HG02588 (cell line): Measurements from ENCODE around the gene RIBC1.
"Not testable (repeated sequence)": the region's sequence is repeated elsewhere in the genome, so short reads cannot be mapped to it uniquely, and the experiment has no call there.

Source experiments
- ATAC-seq: cut with Tn5 transposase; IDR thresholded peaks from one replicate; pipeline ENCODE4 v1.9.1; 2021; ENCODE audit warnings: mild to moderate bottlenecking, moderate library complexity; ENCODE audit not compliant: unreplicated experiment

The RIBC1 gene

GRCh38 chrX:53435997-53436396 is 13.3 kb downstream of the RIBC1 start:
- peak; percentile 58 for ATAC-seq

GRCh38 chrX:53437206-53437605 is 14.5 kb downstream of the RIBC1 start:
- ATAC-seq: no peak

DNA sequence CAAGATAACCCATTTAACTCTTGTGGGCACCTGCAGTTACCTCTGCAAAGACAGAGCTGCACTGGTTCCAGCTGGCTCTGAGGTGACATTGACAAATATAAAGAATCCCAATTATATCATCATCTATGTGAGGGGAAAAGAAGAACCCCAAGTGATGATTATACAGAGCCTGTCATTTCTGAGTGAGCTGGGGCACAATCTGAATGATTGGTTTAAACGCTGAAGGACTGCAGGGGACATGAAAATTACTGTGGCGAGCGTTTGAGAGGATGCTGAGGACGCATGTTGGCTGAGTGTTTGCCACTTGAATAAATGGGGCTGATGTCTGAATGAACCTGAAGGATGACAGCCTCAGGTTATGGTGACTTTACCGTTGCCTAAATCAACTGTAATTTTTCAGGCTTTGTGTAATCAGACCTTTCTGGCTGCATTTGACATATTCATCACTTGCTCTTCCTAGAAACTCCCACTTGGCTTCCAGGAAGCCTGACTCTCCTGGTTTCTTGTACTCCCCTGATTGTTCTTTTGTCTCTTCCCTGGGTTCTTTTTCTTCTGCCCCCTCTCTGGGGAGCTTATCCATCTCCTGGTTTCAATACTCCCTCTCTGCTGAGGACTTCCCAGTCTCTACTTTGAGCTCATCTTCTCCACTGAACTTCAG is 15.6 kb downstream of the RIBC1 start:
- no peak for ATAC-seq

DNA sequence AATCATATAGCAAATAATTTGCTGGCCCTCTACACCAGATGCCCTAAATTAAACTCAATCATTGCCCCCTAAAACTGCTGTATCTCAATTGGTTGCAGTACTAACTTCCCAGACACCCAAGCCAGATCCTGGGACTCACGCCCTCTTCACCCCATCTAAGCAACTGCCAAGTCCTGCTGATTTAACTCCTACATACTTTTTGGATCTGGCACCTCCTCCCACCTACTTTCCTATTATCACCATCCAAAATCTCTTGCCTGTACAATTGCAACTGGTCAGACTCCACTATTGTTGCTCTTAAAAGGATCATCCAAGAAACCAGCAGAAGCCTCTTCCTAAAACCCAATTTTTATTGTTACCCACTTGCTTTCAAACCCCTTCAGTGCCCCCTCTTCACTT is 16.2 kb downstream of the RIBC1 start:
- ATAC-seq: no peak

GRCh38 chrX:53440101-53440500 is 17.4 kb downstream of the RIBC1 start:
- ATAC-seq: no peak

- no peak for ATAC-seq
Measured at GRCh38 chrX:53440621-53441517, 18.2 kb downstream of the RIBC1 start.

DNA sequence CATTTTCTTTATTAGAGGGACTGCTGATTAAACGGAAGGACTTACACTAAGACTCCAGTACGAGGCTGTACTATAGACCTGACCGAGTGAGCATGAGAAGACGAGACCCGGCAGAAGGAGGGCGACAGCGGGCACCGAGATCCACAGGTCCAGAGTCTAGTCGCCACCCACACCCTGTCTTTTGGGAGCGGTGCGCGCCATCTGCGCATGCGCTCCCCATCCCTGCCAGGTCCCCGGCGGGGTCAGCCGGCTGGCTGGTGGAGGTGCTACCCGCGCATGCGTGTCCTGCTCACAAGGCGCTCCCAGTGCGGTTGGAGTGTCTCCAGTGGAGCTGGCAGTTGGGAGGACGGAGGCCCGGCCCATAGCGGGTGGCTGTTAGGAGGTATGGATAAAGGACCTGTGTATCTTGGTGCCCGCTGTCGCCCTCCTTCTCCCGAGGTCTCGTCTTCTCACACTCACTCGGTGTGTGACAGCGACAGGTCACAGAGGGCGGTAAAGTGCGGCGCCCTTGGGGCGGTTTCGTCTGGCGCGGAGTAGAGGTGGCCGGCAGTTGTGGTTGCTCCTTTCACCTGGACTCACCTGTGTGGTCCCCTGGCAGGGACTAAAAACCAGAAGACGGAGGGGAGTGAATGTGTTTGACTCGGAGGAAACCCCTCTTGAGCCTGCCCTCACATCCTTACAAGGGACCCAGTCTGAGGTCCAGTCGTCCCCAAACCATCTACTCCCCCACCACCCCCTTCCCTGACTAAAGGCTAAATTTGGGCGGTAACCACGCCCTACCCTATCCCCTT is 19.1 kb downstream of the RIBC1 start:
- peak; percentile 74 for ATAC-seq

- ATAC-seq: no peak
Measured at GRCh38 chrX:53442322-53442631, 19.6 kb downstream of the RIBC1 start.

GRCh38 chrX:53445977-53446376 is 23.3 kb downstream of the RIBC1 start:
- no peak for ATAC-seq

DNA sequence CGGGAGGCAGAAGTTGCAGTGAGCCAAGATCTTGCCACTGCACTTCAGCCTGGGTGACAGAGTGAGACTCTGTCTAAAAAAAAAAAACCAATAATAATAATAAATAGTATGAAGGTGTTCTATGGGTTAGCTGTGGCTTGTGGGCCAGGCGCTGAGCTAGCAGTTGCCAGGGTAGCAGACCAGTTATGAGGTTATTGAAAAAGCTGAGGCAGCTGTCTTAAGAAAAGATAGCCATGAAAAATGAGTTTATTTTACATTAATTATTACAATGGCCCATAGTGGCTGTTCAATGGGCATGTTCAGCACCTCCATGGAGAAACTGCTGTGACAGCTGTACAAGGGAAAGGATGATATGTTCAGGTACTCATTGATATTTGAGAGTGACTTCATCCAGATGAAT is 24.8 kb downstream of the RIBC1 start:
- no peak for ATAC-seq

DNA sequence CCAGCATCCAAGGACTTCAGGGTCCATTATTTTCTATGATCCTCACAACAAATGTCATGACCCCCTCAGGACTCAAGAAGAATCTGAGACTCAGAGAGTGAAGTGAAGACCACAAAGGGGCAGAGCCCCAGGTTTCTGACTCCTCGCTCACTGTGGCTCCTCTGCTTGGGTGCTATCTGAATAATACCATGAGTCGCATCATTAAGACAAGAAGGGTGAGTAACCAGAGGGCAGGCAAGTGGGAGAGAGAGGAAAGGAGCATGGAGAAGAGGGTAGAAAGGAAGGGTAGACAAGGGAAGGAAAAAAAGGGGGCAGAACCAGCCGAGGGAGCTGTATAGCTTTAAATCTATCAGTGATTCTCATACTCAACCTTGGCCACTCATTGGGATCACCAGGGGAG is 27.0 kb downstream of the RIBC1 start:
- ATAC-seq: no peak

GRCh38 chrX:53452812-53453211 is 30.1 kb downstream of the RIBC1 start:
- ATAC-seq: no peak

GRCh38 chrX:53456254-53456653 is 33.6 kb downstream of the RIBC1 start:
- no peak for ATAC-seq

- no peak for ATAC-seq
Measured at GRCh38 chrX:53458082-53458481, 35.4 kb downstream of the RIBC1 start.

GRCh38 chrX:53468659-53469058 is 46.0 kb downstream of the RIBC1 start:
- ATAC-seq: not testable (repeated sequence)

DNA sequence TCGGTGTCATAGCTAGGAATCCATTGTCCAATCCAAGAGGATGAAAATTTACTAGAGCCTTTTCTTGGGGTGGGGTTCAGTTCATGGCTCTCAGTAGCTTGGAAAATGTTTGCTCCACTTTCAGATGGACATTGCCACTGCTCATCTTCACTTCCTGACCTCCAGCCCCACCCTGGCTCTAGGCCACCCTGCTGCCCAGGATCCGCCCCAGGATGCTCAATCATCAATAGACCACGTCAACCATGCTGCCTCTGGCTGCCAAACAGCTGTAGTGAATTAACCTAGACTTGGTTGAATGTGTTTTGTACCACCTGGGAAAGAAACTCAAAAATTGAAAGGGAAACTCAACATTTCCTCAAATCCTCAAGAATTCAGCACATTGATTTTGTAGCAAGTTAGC is 48.7 kb downstream of the RIBC1 start:
- ATAC-seq: no peak

- no peak for ATAC-seq
Measured at GRCh38 chrX:53474707-53475106, 52.0 kb downstream of the RIBC1 start.

DNA sequence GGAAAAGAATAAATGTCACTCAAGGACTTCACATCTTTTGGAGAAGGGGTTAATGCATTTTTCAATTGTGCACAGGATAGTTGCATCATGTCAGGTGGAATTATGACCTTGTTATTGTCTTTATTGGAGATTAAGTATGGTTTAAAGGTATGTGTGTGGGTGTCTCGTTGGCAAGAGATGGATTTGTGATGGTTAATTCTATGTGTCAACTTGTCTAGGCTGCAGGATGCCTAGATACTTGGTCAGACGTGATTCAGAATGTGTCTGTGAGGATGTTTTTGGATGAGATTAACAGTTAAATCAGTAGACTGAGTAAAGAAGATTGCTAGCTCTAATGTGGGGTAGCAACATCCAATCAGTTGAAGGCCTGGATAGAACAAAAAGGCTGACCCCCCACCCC is 53.7 kb downstream of the RIBC1 start:
- ATAC-seq: no peak

DNA sequence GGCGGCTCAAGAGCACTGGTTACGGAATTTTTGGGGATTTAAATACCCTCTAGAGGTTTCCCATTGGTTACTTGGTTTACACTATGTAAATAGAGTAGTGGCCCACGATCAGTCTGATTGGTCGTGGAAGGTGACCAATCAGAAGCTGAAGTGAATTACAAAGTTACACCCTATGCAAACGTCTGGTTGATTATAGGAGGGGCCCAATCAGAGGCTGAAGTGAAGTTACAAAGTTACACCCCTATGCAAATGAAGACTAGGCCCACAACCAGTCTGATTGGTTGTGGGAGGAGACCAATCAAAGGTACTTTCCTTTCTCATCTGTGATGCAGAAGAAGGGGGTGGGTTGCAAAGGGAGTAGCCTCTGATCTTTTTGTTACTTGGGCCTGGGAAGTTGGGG is 56.6 kb downstream of the RIBC1 start:
- no peak for ATAC-seq
